B cell (primary cell): ENCODE measurements around the gene ATP5MC3.

Experiments used
- EZH2 ChIP-seq: IDR thresholded peaks from 2 replicates; pipeline ENCODE4 v1.6.1; 2012; ENCODE audit warnings: borderline replicate concordance, low read depth, mild to moderate bottlenecking, moderate library complexity, low read length; ENCODE audit not compliant: insufficient read depth, poor library complexity, severe bottlenecking
- TF ChIP-seq, protein P1 (sequence below): fragments of 200-600 bp; IDR thresholded peaks from one replicate; pipeline ENCODE4 v1.8.0; 2022; ENCODE audit warnings: antibody characterized with exemption, mild to moderate bottlenecking

- TF ChIP-seq, protein P1, sequence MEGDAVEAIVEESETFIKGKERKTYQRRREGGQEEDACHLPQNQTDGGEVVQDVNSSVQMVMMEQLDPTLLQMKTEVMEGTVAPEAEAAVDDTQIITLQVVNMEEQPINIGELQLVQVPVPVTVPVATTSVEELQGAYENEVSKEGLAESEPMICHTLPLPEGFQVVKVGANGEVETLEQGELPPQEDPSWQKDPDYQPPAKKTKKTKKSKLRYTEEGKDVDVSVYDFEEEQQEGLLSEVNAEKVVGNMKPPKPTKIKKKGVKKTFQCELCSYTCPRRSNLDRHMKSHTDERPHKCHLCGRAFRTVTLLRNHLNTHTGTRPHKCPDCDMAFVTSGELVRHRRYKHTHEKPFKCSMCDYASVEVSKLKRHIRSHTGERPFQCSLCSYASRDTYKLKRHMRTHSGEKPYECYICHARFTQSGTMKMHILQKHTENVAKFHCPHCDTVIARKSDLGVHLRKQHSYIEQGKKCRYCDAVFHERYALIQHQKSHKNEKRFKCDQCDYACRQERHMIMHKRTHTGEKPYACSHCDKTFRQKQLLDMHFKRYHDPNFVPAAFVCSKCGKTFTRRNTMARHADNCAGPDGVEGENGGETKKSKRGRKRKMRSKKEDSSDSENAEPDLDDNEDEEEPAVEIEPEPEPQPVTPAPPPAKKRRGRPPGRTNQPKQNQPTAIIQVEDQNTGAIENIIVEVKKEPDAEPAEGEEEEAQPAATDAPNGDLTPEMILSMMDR = no peak
- TF ChIP-seq EZH2 = no peak
These were observed 7.3 kb upstream of the ATP5MC3 start for GRCh38 chr2:175188761-175189160.
